Activated CD4-positive, alpha-beta T cell treated with anti-CD3 and anti-CD28 coated beads, Interleukin-2, Interleukin-4, amounts not matched to agents 100 ng/mL and 50 ng/mL, durations not matched to agents 16 hours and 8 hours (primary cell): ENCODE results near the gene NECAB3.
A peak's percentile ranks its signal among the peaks of the same experiment; 100 is the strongest.
"Not testable (repeated sequence)": the region's sequence is repeated elsewhere in the genome, so short reads cannot be mapped to it uniquely, and the experiment has no call there.

Experiments
- DNase-seq: peaks from one replicate; pipeline ENCODE4 v3.0.0-alpha.2; 2020; ENCODE audit warnings: low spot score

The NECAB3 gene

DNA sequence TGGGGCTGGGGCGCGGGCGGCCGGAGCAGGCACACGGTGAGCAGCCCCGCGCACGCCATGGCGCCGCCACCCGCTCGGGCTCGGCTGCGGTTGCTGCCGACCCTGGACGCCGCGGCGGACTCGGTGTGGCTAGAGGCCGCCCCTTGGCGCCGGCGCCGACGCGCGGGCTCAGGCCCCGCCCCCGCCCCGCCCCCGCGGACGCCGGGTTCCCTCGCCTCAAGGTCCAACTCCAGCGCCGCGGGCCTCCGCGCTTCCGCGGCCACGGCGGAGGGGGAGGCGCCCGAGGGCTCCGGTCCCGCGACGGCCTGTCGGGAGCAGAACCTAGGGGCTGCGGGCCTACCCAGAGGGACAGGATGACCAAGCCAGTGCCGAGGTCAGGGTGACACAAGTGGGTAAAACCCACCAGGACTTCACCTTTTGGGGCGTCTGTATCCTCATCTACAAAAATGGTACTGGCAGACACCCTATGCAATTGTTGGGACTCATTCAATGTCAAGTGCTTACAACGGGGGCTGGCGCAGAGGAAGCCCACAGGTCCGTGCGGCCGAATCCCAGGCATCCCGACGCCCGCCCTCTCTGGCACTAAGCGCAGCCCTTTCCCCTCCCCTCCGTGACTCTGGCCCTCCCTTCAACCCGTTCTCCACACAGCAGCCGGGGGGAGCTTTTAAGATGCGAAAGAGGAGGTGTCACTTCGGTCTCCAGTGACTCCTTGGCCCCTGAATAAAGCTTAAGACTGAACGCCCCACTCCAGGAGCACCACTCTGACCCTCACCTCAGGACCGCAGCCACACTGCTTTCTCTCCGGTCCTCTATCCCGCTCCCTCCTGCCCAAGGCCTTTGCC, at the start of gene NECAB3:
NECAB3 (minus strand) TSS at position 135 of the 842 bp plus-strand sequence; CDS start at position 59, 76 bp downstream.
- DNase-seq = peak; percentile 57

- no peak for DNase-seq
Observed at GRCh38 chr20:33721391-33722140, 47.3 kb upstream of the NECAB3 start.

- peak; percentile 97 for DNase-seq
Observed at GRCh38 chr20:33719989-33720709, 45.9 kb upstream of the NECAB3 start, which contains the start of gene PXMP4. PXMP4 (minus strand) TSS chr20:33720310; CDS start chr20:33720207, 103 bp downstream.

- DNase-seq = no peak
Observed at GRCh38 chr20:33719277-33719988, 45.2 kb upstream of the NECAB3 start.

- DNase-seq = no peak
Observed at GRCh38 chr20:33716498-33716897, 42.3 kb upstream of the NECAB3 start.

DNA sequence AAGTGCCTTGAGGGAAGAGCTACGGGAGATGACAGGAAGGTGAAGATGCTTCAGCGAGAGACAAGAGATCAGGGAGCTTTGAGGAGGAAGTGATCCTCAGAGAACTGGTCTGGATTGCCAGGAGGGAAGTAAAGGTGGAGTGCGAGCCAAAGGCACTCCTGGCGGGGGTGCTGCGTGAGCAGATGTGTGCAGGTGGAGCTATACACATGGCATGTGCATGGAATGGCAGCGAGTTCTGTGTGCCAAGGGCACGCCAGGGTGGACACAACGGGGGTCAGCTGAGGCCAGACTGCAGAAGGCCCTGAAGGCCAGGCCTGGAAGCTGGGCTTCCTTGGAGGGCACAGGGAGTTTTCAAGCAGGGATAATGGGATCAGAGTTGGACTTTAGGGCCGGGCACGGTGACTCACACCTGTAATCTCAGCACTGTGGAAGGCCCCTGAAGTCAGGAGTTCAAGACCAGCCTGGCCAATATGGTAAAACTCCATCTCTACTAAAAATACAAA, 39.7 kb upstream of the NECAB3 start:
- no peak for DNase-seq

DNA sequence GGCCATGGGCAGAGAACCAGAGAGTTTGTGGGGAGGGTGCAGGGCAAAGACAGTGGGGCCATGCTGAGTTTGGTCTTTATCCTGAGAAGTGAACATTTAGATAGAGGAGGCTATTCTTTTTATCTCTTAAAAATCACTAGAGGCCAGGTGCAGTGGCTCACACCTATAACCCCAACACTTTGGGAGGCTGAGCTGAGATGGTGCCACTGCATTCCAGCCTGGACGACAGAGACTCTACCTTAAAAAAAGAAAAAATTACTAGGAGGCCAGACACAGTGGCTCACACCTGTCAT, 37.2 kb upstream of the NECAB3 start:
- no peak for DNase-seq

GRCh38 chr20:33710681-33711445, 36.6 kb upstream of the NECAB3 start:
- DNase-seq = no peak

DNA sequence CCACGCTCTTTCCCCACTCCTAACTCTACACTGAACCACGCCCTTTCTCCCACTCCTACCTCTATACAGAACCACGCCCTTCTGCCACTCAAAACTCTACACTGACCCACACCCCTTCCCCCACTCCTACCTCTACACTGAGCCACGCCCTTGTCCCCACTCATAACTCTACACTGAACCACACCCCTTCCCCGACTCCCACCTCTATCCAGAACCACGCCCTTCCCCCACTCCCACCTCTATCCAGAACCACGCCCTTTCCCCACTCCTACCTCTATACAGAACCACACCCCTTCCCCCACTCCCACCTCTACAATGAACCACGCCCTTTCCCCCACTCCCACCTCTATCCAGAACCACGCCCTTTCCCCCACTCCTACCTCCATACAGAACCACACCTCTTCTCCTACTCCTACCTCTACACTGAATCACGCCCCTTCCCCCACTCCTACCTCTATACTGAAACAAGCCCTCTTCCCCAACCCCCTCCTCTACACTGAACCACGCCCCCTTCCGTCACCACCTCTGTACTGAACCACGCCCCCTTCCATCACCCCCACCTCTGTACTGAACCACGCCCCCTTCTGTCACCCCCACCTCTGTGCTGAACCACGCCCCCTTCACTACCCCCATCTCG, 35.8 kb upstream of the NECAB3 start:
- no peak for DNase-seq

DNA sequence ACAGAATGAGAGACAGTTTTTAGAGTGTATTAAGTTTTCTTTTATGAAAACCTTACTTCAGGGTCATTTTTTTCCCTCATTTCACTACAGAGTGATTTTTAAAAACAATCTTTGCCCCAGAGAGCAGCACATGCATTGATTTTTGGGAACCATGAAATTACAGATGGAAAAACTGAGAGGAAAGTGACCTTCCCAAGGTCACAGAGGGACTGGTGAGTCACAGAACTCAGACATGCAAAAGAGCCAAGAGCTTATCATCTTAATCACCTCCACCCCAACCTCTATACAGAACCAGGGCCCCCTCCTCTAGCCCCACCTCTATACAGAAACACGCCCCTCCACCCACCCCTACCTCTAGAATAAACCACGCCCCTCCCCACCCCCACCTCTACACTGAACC, 35.2 kb upstream of the NECAB3 start:
- no peak for DNase-seq

DNA sequence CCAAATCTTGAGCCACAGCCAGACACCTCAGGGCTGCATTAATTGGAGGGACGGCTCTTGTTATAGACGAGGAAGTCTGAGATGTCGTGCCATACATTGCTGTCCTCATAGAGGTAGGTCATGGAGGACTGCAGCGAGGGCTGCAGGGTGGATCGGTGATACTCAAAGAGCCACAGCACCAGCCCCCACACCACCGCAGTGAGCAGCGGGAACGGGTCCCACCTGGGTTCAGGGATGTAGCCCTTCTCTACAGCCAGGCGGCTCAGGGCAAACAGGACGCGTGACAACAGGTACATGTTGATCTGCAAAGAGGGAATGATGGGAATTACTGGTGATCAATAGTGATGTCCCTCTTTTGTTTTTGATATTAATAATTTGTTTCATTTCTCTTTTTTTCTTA, 33.4 kb upstream of the NECAB3 start:
- DNase-seq = no peak

- DNase-seq = no peak
Observed at GRCh38 chr20:33704197-33704924, 30.1 kb upstream of the NECAB3 start.

DNA sequence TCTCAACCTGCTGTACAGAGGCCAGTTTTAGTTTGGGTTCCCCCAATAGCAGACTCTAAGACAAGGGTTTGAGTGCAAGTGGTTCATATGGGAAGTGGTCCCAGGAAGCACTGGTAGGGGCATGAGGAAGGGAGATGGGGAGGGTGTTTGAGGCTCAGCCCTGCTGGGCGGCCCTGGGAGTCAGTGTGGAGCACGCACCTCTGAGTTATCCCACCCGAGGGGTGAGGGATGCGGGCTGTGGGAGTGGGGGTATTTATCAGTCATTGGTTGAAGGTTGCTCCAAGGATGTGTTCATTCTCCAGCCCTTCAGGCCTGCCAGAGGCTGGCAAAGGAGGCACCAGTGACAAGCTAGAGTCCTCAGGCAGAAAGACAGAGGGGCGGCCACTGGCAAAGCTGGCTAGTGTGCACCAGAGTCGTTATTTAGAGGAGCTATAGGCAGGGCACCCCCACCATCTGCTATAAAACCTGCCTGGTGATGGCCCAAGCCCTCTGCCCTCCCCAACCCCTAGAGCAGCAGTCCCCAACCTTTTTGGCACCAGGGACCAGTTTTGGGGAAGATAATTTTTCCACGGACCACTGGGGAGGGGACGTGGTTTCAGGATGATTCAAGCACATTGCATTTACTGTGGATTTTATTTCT, 29.4 kb upstream of the NECAB3 start:
- DNase-seq = no peak

- no peak for DNase-seq
Observed at GRCh38 chr20:33702861-33703260, 28.6 kb upstream of the NECAB3 start.

- no peak for DNase-seq
Observed at GRCh38 chr20:33701629-33702450, 27.6 kb upstream of the NECAB3 start.

DNA sequence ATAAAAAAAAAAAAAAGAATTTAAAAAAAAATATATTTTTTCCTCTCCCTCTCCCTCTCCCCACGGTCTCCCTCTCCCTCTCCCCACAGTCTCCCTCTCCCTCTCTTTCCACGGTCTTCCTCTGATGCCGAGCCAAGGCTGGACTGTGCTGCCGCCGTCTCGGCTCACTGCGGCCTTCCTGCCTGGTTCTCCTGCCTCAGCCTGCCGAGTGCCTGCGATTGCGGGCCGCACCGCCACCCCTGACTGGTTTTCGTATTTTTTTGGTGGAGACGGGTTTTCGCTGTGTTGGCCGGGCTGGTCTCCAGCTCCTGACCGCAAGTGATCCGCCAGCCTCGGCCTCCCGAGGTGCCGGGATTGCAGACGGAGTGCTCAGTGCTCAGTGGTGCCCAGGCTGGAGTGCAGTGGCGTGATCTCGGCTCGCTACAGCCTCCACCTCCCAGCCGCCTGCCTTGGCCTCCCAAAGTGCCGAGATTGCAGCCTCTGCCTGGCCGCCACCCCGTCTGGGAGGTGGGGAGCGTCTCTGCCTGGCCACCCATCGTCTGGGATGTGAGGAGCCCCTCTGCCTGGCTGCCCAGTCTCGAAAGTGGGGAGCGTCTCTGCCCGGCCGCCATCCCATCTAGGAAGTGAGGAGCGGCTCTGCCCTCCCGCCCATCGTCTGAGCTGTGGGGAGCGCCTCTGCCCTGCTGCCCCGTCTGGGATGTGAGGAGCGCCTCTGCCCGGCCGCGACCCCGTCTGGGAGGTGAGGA, 26.6 kb upstream of the NECAB3 start:
- not testable (repeated sequence) for DNase-seq

GRCh38 chr20:33698966-33699365, 24.7 kb upstream of the NECAB3 start:
- DNase-seq = not testable (repeated sequence)

DNA sequence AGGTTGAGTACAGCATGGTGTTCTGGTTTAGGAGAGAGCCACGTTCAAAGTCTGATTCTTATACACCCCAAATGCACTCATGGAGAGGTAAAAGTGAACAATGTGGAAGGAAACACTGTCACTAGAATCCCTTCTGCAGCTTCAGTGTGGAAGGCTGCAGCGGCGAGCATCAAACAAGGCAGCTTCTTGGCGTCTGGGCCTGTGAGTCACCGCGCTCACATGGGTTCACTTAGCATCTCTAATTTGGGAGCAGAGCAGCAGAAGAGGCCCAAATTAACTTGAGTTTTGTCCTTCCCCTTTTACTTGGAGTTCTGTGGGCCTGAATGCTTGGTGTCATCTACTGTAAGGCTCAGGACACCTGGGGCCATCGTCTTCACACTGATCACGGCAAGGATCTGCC, 22.9 kb upstream of the NECAB3 start:
- DNase-seq = no peak
